Parathyroid adenoma (tissue), 2 donors: ENCODE results near the gene MAP3K5.

Source experiments
- H2AFZ ChIP-seq: fragments of 300-600 bp; sonication (generic); one replicate; pipeline ENCODE4 v1.7.0; 2017; ENCODE audit warnings: antibody characterized with exemption, mild to moderate bottlenecking
- H3K27ac ChIP-seq: fragments of 300-600 bp; sonication (generic); one replicate; pipeline ENCODE4 v1.7.0; 2017
- H3K27me3 ChIP-seq: fragments of 300-600 bp; sonication (generic); one replicate; pipeline ENCODE4 v1.7.0; 2017; ENCODE audit warnings: low read length; ENCODE audit not compliant: control insufficient read depth, insufficient read depth
- H3K36me3 ChIP-seq: fragments of 300-600 bp; sonication (generic); one replicate; pipeline ENCODE4 v1.7.0; 2017; ENCODE audit warnings: low read length; ENCODE audit not compliant: control insufficient read depth, insufficient read depth
- H3K4me1 ChIP-seq: fragments of 300-600 bp; sonication (generic); one replicate; pipeline ENCODE4 v1.7.0; 2017; ENCODE audit warnings: control low read depth
- H3K4me2 ChIP-seq: fragments of 300-600 bp; sonication (generic); one replicate; pipeline ENCODE4 v1.7.0; 2017; ENCODE audit warnings: low read length
- H3K4me3 ChIP-seq: fragments of 300-600 bp; sonication (generic); one replicate; pipeline ENCODE4 v1.7.0; 2017; ENCODE audit warnings: low read depth, low read length
- H3K79me2 ChIP-seq: fragments of 300-600 bp; sonication (generic); one replicate; pipeline ENCODE4 v1.7.0; 2017; ENCODE audit warnings: control low read depth
- H3K9ac ChIP-seq: fragments of 300-600 bp; sonication (generic); one replicate; pipeline ENCODE4 v1.7.0; 2017; ENCODE audit warnings: mild to moderate bottlenecking
- H3K9me3 ChIP-seq: fragments of 300-600 bp; sonication (generic); one replicate; pipeline ENCODE4 v1.7.0; 2017; ENCODE audit warnings: low read length; ENCODE audit not compliant: control insufficient read depth
- TF ChIP-seq, protein P1 (sequence below): fragments of 300-600 bp; sonication (generic); IDR thresholded peaks from one replicate; pipeline ENCODE4 v1.7.0; 2017; ENCODE audit warnings: antibody characterized with exemption, mild to moderate bottlenecking
- donor health status: primary hyperparathyroidism.

The MAP3K5 gene

GRCh38 chr6:136744889-136745288 lies 47.4 kb downstream of the MAP3K5 start:
- TF ChIP-seq, protein P1, sequence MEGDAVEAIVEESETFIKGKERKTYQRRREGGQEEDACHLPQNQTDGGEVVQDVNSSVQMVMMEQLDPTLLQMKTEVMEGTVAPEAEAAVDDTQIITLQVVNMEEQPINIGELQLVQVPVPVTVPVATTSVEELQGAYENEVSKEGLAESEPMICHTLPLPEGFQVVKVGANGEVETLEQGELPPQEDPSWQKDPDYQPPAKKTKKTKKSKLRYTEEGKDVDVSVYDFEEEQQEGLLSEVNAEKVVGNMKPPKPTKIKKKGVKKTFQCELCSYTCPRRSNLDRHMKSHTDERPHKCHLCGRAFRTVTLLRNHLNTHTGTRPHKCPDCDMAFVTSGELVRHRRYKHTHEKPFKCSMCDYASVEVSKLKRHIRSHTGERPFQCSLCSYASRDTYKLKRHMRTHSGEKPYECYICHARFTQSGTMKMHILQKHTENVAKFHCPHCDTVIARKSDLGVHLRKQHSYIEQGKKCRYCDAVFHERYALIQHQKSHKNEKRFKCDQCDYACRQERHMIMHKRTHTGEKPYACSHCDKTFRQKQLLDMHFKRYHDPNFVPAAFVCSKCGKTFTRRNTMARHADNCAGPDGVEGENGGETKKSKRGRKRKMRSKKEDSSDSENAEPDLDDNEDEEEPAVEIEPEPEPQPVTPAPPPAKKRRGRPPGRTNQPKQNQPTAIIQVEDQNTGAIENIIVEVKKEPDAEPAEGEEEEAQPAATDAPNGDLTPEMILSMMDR, result no peak
- Histone ChIP-seq H3K9ac (no peak overlapping the region), H3K36me3 (no peaks in the 10 kb centered on the region), H2AFZ (no peak overlapping the region), H3K4me1 (no peaks in the 10 kb centered on the region), H3K4me2 (no peak overlapping the region), H3K79me2 (no peaks in the 10 kb centered on the region), H3K4me3 (no peak overlapping the region), H3K9me3 (no peaks in the 10 kb centered on the region), H3K27me3 (no peaks in the 10 kb centered on the region), H3K27ac (no peak overlapping the region)

- no peak overlapping the region for H3K4me2 ChIP-seq
- no peaks in the 10 kb centered on the region for H3K36me3 ChIP-seq
- no peak overlapping the region for H2AFZ ChIP-seq
- H3K4me3 ChIP-seq, result no peak overlapping the region
- H3K4me1 ChIP-seq, result no peaks in the 10 kb centered on the region
- TF ChIP-seq, protein P1, result no peak
- H3K27ac ChIP-seq, result no peak overlapping the region
- no peak overlapping the region for H3K9ac ChIP-seq
- H3K27me3 ChIP-seq, result no peaks in the 10 kb centered on the region
- H3K79me2 ChIP-seq, result no peaks in the 10 kb centered on the region
- no peaks in the 10 kb centered on the region for H3K9me3 ChIP-seq
Measured at GRCh38 chr6:136742125-136742524, 50.2 kb downstream of the MAP3K5 start.

DNA sequence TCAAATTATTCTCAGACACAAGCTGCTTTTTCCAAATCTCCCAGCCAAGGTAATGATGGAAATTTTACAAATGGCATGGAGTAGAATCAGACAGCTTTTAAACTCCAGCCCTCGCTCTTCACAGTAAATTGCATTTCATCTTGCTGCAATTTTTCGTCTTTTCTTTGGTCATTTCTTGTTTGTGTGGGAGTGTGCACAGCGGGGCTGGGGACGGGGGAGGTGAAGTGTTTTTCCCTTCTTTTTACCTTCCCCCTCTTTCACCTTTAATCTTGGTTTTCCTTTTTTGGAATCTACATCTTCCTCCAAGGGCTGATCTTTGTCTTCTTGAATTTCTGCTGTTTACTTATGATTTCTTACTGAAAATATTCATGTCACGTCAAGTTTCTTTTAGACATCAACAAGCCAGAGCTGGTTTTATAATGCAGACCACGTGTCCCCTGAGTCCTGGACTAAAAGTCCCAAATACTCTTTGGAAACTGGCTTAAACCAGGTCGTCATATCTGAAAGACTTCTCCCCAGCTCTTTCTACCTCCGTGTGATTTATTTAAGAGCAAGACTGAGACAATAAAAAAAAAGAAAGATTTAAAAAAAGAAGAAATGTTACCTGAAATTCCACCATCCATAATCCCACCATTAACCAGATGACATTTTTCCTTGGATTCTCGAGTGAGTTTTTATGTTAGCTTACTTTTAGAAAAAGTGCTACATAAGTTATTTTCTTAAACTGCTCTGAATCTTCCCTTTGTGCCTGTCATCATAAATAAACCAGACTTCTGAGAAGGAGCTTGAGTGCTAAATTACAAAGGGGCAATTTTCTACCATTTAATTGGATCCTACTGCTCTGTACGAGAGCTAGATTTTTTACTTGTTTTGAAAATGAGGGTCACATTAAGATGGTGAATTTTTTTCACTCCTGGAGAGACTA lies 52.0 kb downstream of the MAP3K5 start:
- TF ChIP-seq, protein P1, result no peak
- no peaks in the 10 kb centered on the region for H3K27me3 ChIP-seq
- H3K9ac ChIP-seq, result no peak overlapping the region
- no peaks in the 10 kb centered on the region for H3K79me2 ChIP-seq
- H3K36me3 ChIP-seq, result no peaks in the 10 kb centered on the region
- no peaks in the 10 kb centered on the region for H3K9me3 ChIP-seq
- no peaks in the 10 kb centered on the region for H3K4me1 ChIP-seq
- no peak overlapping the region for H3K4me3 ChIP-seq
- H3K27ac ChIP-seq, result no peak overlapping the region
- no peak overlapping the region for H2AFZ ChIP-seq
- no peak overlapping the region for H3K4me2 ChIP-seq

- Histone ChIP-seq H3K79me2 (no peaks in the 10 kb centered on the region), H2AFZ (no peak overlapping the region), H3K9ac (no peak overlapping the region), H3K4me3 (no peak overlapping the region), H3K27ac (no peak overlapping the region), H3K36me3 (no peaks in the 10 kb centered on the region), H3K27me3 (no peaks in the 10 kb centered on the region), H3K9me3 (no peaks in the 10 kb centered on the region), H3K4me1 (no peaks in the 10 kb centered on the region), H3K4me2 (no peak overlapping the region)
- TF ChIP-seq, protein P1, result no peak
Measured at GRCh38 chr6:136739501-136739900, 52.8 kb downstream of the MAP3K5 start.

DNA sequence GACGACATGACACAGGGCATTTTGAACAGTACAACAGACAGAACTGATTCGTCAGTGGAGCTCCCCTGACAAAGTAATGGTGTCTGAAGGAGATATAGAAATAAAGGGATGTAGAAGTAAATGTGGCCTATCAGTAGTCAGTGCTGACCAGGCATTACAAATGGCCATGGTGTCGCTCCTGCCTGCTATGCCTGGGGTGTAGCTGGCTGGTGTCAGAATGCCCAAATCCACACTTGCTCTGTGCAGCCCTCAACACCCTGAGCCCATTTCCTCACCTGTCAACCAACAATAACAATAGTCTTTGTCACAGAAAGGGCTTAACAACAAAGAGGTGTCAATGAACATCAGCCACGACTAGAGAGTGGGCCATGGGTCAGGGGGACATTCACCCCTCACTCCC lies 53.2 kb downstream of the MAP3K5 start:
- TF ChIP-seq, protein P1, result no peak
- H3K27me3 ChIP-seq, result no peaks in the 10 kb centered on the region
- H3K4me1 ChIP-seq, result no peaks in the 10 kb centered on the region
- no peaks in the 10 kb centered on the region for H3K36me3 ChIP-seq
- H3K4me2 ChIP-seq, result no peak overlapping the region
- H3K4me3 ChIP-seq, result no peak overlapping the region
- no peak overlapping the region for H3K27ac ChIP-seq
- no peaks in the 10 kb centered on the region for H3K79me2 ChIP-seq
- H2AFZ ChIP-seq, result no peak overlapping the region
- no peak overlapping the region for H3K9ac ChIP-seq
- H3K9me3 ChIP-seq, result no peaks in the 10 kb centered on the region
